Measurements from ENCODE around the gene LILRA6.

DNA sequence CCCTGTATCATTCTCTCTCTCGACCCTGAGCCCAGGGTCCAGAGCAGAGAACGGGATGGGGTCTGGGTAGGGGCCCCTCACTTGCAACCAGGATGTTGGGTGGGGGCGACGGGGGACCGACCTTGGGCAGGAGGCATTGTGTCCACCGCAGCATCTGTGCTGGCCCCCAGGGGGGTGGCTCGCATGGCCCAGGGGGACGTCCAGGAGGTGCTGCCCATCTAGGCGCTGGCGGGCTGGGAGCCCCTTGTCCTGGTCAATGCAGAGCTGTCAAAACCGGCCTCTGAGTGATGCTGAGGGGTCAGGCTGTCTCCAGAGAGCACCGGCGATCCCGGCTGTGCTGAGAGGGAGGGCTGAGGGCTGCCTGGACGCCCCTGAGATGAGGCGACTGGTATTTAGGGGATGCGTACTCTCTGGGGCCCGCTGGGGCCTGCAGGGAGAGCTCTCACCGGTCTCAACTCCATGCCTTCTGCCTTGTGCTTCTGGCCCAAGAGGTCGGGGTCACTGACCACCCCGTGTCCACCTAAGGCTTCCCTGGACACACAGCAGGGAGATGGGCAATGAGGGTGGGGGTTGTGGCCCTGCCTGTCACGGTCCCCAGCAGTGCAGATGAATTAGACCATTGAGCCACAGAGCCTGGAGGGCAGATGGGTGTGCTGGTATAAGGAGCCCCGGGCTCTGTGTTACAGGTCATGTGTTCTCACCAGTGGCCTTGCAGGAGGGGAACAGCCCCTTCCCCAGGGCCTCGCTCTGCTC is 33.4 kb downstream of the LILRA6 start:
- TF ChIP-seq, protein P1, sequence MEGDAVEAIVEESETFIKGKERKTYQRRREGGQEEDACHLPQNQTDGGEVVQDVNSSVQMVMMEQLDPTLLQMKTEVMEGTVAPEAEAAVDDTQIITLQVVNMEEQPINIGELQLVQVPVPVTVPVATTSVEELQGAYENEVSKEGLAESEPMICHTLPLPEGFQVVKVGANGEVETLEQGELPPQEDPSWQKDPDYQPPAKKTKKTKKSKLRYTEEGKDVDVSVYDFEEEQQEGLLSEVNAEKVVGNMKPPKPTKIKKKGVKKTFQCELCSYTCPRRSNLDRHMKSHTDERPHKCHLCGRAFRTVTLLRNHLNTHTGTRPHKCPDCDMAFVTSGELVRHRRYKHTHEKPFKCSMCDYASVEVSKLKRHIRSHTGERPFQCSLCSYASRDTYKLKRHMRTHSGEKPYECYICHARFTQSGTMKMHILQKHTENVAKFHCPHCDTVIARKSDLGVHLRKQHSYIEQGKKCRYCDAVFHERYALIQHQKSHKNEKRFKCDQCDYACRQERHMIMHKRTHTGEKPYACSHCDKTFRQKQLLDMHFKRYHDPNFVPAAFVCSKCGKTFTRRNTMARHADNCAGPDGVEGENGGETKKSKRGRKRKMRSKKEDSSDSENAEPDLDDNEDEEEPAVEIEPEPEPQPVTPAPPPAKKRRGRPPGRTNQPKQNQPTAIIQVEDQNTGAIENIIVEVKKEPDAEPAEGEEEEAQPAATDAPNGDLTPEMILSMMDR (conservative IDR thresholded peaks at IDR 0.05; ENCODE audit: low read length) = no peak
- no peak for TF ChIP-seq EZH2phosphoT487 (IDR thresholded peaks at IDR 0.05; ENCODE audit: borderline replicate concordance)
